Stimulated activated CD8-positive, alpha-beta memory T cell treated with anti-CD3 and anti-CD28 coated beads, Interleukin-12 subunit alpha, Interleukin-12 subunit beta, amount 100 ng/mL, for 24 hours (primary cell): ENCODE data around the gene ZDHHC23.

Experiments
- DNase-seq: peaks from one replicate; pipeline ENCODE4 v3.0.0-alpha.2; 2020; ENCODE audit errors: extremely low read depth

Gene ZDHHC23

GRCh38 chr3:113947372-113948014, at the start of gene ZDHHC23:
ZDHHC23 (plus strand) TSS chr3:113948013; CDS start chr3:113948803, 790 bp downstream.
- DNase-seq: peak; percentile 16

GRCh38 chr3:113898892-113899291, 48.9 kb upstream of the ZDHHC23 start:
- DNase-seq: no peak

GRCh38 chr3:113906568-113907140, 41.2 kb upstream of the ZDHHC23 start:
- no peak for DNase-seq

- no peak for DNase-seq
These were observed 39.7 kb upstream of the ZDHHC23 start for GRCh38 chr3:113908133-113908532.

- DNase-seq: no peak
These were observed 36.8 kb upstream of the ZDHHC23 start for GRCh38 chr3:113910966-113911365.

GRCh38 chr3:113912552-113913236, 35.1 kb upstream of the ZDHHC23 start:
- no peak for DNase-seq

- DNase-seq: no peak
These were observed 33.2 kb upstream of the ZDHHC23 start for GRCh38 chr3:113914646-113915045.

- DNase-seq: no peak
These were observed 20.3 kb upstream of the ZDHHC23 start for GRCh38 chr3:113927556-113927955.

GRCh38 chr3:113946831-113947230, 982 bp upstream of the ZDHHC23 start:
- DNase-seq: no peak

GRCh38 chr3:113948015-113948917, 453 bp downstream of the ZDHHC23 start:
- DNase-seq: peak; percentile 1

GRCh38 chr3:113952921-113953320, 5.1 kb downstream of the ZDHHC23 start:
- DNase-seq: no peak

- DNase-seq: no peak
These were observed 5.9 kb downstream of the ZDHHC23 start for GRCh38 chr3:113953677-113954076.

GRCh38 chr3:113954091-113954685, 6.4 kb downstream of the ZDHHC23 start:
- DNase-seq: no peak

GRCh38 chr3:113963879-113964278, 16.1 kb downstream of the ZDHHC23 start:
- no peak for DNase-seq

- DNase-seq: no peak
These were observed 18.4 kb downstream of the ZDHHC23 start for GRCh38 chr3:113966172-113966571.

- DNase-seq: no peak
These were observed 21.2 kb downstream of the ZDHHC23 start for GRCh38 chr3:113968986-113969385.

- no peak for DNase-seq
These were observed 30.0 kb downstream of the ZDHHC23 start for GRCh38 chr3:113977822-113978221.

- no peak for DNase-seq
These were observed 32.1 kb downstream of the ZDHHC23 start for GRCh38 chr3:113979916-113980315.

- DNase-seq: no peak
These were observed 34.0 kb downstream of the ZDHHC23 start for GRCh38 chr3:113981803-113982202.

GRCh38 chr3:113983544-113983943, 35.7 kb downstream of the ZDHHC23 start:
- DNase-seq: no peak

GRCh38 chr3:113985541-113985940, 37.7 kb downstream of the ZDHHC23 start:
- DNase-seq: no peak

GRCh38 chr3:114005481-114005880, 57.7 kb downstream of the ZDHHC23 start:
- DNase-seq: no peak
